OCI-LY1 (cell line): ENCODE data around the gene SLC27A3.

Experiments used
- H2AFZ ChIP-seq: fragments of 200-600 bp; sonication (generic), shearing (Covaris generic); 2 replicates; pipeline ENCODE4 v1.6.0; 2014; ENCODE audit warnings: antibody characterized with exemption, mild to moderate bottlenecking, low read length
- H3F3A ChIP-seq: fragments of 200-600 bp; sonication (generic), shearing (Covaris generic); 2 replicates; pipeline ENCODE4 v1.6.0; 2014; ENCODE audit warnings: mild to moderate bottlenecking, antibody characterized with exemption, low read length, moderate library complexity; ENCODE audit not compliant: insufficient read depth
- H3K27ac ChIP-seq: fragments of 200-600 bp; sonication (generic); 2 replicates; pipeline ENCODE4 v1.5.1; 2014; ENCODE audit warnings: low read length, mixed run types, mild to moderate bottlenecking, low read depth; ENCODE audit not compliant: poor library complexity, severe bottlenecking
- H3K27me3 ChIP-seq: fragments of 200-600 bp; sonication (generic); 2 replicates; pipeline ENCODE4 v1.6.0; 2014; ENCODE audit warnings: antibody characterized with exemption, mild to moderate bottlenecking, low read length, moderate library complexity; ENCODE audit not compliant: insufficient read depth
- H3K36me3 ChIP-seq: fragments of 200-600 bp; sonication (generic); 2 replicates; pipeline ENCODE4 v1.6.1; 2014; ENCODE audit warnings: mild to moderate bottlenecking, antibody characterized with exemption, low read length, moderate library complexity, mixed read lengths; ENCODE audit not compliant: insufficient read depth
- H3K4me1 ChIP-seq: fragments of 200-600 bp; sonication (generic); 2 replicates; pipeline ENCODE4 v1.5.1; 2014; ENCODE audit warnings: mild to moderate bottlenecking, low read length, moderate library complexity; ENCODE audit not compliant: insufficient read depth, severe bottlenecking
- H3K4me2 ChIP-seq: fragments of 200-600 bp; sonication (generic), shearing (Covaris generic); 2 replicates; pipeline ENCODE4 v1.6.1; 2014; ENCODE audit warnings: low read length
- H3K4me3 ChIP-seq: fragments of 200-600 bp; sonication (generic); 2 replicates; pipeline ENCODE4 v1.5.1; 2014; ENCODE audit warnings: low read length, low read depth, mild to moderate bottlenecking, mixed read lengths; ENCODE audit not compliant: poor library complexity, severe bottlenecking
- H3K79me2 ChIP-seq: fragments of 200-600 bp; shearing (Covaris generic); 2 replicates; pipeline ENCODE4 v1.6.1; 2016; ENCODE audit warnings: mixed run types, low read length, mixed read lengths; ENCODE audit not compliant: insufficient read depth
- H3K9ac ChIP-seq: fragments of 200-600 bp; sonication (generic), shearing (Covaris generic); 2 replicates; pipeline ENCODE4 v1.6.1; 2014; ENCODE audit warnings: mild to moderate bottlenecking, low read length, mixed read lengths
- H3K9me2 ChIP-seq: fragments of 200-600 bp; sonication (generic), shearing (Covaris generic); 2 replicates; pipeline ENCODE4 v1.6.1; 2014; ENCODE audit warnings: low read depth, mild to moderate bottlenecking, low read length, mixed read lengths
- H3K9me3 ChIP-seq: fragments of 200-600 bp; shearing (Covaris generic); 2 replicates; pipeline ENCODE4 v1.6.1; 2014; ENCODE audit warnings: low read length, mixed read lengths
- H4K20me1 ChIP-seq: fragments of 200-600 bp; sonication (generic), shearing (Covaris generic); 2 replicates; pipeline ENCODE4 v1.6.0; 2016; ENCODE audit warnings: mild to moderate bottlenecking, low read length; ENCODE audit not compliant: insufficient read depth
- EZH2 ChIP-seq: fragments of 200-600 bp; sonication (generic), shearing (Covaris generic); IDR thresholded peaks from 2 replicates; pipeline ENCODE4 v1.8.0; 2017; ENCODE audit warnings: borderline replicate concordance, mixed run types, mild to moderate bottlenecking, antibody characterized with exemption, low read length, moderate library complexity, mixed read lengths
- TF ChIP-seq, protein P1 (sequence below): fragments of 200-600 bp; sonication (generic), shearing (Covaris generic); IDR thresholded peaks from 2 replicates; pipeline ENCODE4 v1.5.1; 2017; ENCODE audit warnings: mild to moderate bottlenecking, antibody characterized with exemption, low read length, moderate library complexity, mixed read lengths

SLC27A3 gene

GRCh38 chr1:153734396-153735089 lies 40.7 kb upstream of the SLC27A3 start:
- Histone ChIP-seq H3F3A (no peaks in the 10 kb centered on the region), H4K20me1 (no peaks in the 10 kb centered on the region), H3K27ac (no peak overlapping the region), H3K27me3 (no peaks in the 10 kb centered on the region), H3K79me2 (no peaks in the 10 kb centered on the region), H3K4me2 (no peak overlapping the region), H3K9me2 (no peaks in the 10 kb centered on the region), H2AFZ (no peak overlapping the region), H3K9ac (no peak overlapping the region), H3K4me1 (peaks cover 16% of the 10 kb centered on the region), H3K36me3 (peaks cover 16% of the 10 kb centered on the region; the same call in 1 of the 2 replicates), H3K9me3 (no peaks in the 10 kb centered on the region), H3K4me3 (no peak overlapping the region)
- TF ChIP-seq, protein P1, sequence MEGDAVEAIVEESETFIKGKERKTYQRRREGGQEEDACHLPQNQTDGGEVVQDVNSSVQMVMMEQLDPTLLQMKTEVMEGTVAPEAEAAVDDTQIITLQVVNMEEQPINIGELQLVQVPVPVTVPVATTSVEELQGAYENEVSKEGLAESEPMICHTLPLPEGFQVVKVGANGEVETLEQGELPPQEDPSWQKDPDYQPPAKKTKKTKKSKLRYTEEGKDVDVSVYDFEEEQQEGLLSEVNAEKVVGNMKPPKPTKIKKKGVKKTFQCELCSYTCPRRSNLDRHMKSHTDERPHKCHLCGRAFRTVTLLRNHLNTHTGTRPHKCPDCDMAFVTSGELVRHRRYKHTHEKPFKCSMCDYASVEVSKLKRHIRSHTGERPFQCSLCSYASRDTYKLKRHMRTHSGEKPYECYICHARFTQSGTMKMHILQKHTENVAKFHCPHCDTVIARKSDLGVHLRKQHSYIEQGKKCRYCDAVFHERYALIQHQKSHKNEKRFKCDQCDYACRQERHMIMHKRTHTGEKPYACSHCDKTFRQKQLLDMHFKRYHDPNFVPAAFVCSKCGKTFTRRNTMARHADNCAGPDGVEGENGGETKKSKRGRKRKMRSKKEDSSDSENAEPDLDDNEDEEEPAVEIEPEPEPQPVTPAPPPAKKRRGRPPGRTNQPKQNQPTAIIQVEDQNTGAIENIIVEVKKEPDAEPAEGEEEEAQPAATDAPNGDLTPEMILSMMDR = no peak
- no peak for TF ChIP-seq EZH2

GRCh38 chr1:153735090-153735420 lies 40.2 kb upstream of the SLC27A3 start:
- Histone ChIP-seq H3K4me3 (no peak overlapping the region), H3K79me2 (no peaks in the 10 kb centered on the region), H3K4me2 (no peak overlapping the region), H3K9me3 (no peaks in the 10 kb centered on the region), H3K4me1 (peaks cover 11% of the 10 kb centered on the region), H3K36me3 (peaks cover 16% of the 10 kb centered on the region; the same call in 1 of the 2 replicates), H3F3A (no peaks in the 10 kb centered on the region), H3K9me2 (no peaks in the 10 kb centered on the region), H3K27ac (no peak overlapping the region), H3K9ac (no peak overlapping the region), H4K20me1 (no peaks in the 10 kb centered on the region), H2AFZ (no peak overlapping the region), H3K27me3 (no peaks in the 10 kb centered on the region)
- no peak for TF ChIP-seq EZH2
- TF ChIP-seq, protein P1 = no peak

DNA sequence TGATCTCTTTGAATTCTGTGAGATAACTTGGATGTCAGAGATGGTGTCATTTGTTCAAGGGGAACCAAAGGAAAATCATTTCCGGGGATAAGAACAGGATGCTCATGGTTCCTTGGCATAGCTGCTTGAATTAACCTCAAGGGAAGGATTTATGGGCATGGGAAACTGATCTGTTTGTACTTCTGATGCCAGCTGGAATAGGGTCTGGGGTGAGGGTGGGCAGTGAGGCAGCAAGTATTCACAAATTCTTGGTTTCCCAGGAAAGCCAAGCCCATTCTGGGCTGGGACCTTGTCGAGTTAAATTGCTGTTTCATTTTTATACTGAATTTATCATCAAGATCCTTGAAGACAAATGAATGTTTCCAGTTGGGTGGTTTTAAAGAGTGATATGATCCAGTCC lies 33.2 kb upstream of the SLC27A3 start:
- no peak overlapping the region for H3K9ac ChIP-seq
- H3K9me3 ChIP-seq = no peaks in the 10 kb centered on the region
- H3K9me2 ChIP-seq = no peaks in the 10 kb centered on the region
- no peak overlapping the region for H3K4me3 ChIP-seq
- no peak overlapping the region for H2AFZ ChIP-seq
- H3K27ac ChIP-seq = no peak overlapping the region
- TF ChIP-seq, protein P1 = no peak
- TF ChIP-seq EZH2 = no peak
- H3K36me3 ChIP-seq = peaks cover 56% of the 10 kb centered on the region
- H3K79me2 ChIP-seq = no peaks in the 10 kb centered on the region
- no peaks in the 10 kb centered on the region for H4K20me1 ChIP-seq
- H3K4me1 ChIP-seq = peaks cover 15% of the 10 kb centered on the region
- no peak overlapping the region for H3K4me2 ChIP-seq
- H3K27me3 ChIP-seq = no peaks in the 10 kb centered on the region
- no peaks in the 10 kb centered on the region for H3F3A ChIP-seq
